GM19468 (cell line): ENCODE measurements around the gene TENM4.

ENCODE experiments used
- ATAC-seq: cut with Tn5 transposase; IDR thresholded peaks from one replicate; pipeline ENCODE4 v1.9.1; 2021; ENCODE audit warnings: mild to moderate bottlenecking, moderate library complexity, moderate number of reproducible peaks; ENCODE audit not compliant: unreplicated experiment; ENCODE audit errors: extremely low read depth

TENM4 gene

DNA sequence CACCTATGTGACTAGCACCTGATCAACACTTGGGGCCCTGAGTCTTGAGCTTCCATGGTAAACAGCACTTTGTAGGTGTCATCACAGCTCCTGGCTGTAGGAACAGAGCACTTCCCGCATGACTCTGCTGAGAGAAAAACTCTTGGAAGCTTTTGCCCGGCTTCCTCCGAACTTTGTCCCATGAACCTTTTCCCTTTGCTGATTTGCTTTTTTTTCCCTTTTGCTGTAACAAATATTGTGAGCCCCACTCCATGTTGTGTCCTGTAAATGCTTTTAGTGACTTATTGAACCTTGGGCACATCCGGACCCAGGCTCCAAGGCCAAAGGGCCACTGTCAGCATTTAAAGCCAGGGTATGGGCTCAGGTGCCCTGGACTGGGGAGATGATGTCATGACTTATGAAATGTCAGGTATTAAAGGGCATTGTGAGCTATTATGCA is 391.1 kb downstream of the TENM4 start:
- no peak for ATAC-seq

GRCh38 chr11:79047980-79048379 is 392.9 kb downstream of the TENM4 start:
- ATAC-seq = no peak

- no peak for ATAC-seq
Measured at GRCh38 chr11:79047321-79047720, 393.5 kb downstream of the TENM4 start.

DNA sequence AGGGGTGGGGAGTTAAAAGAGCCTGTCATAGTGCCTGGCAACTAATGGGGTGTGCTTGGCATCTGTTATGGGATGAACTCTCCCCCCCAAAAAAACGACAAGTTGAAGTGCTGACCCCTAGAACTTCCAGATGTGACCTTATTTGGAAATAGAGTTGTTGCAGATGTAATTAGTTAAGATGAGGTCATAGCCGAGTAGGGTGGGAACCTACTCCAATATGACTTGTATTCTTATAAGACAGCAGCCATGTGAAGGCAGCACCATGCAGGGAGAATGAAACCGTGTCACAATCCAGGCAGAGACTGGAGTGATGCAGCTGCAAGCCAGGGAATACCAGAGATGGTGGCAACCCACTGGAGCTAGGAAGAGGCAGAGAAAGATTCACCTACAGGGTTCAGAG is 394.5 kb downstream of the TENM4 start:
- no peak for ATAC-seq

DNA sequence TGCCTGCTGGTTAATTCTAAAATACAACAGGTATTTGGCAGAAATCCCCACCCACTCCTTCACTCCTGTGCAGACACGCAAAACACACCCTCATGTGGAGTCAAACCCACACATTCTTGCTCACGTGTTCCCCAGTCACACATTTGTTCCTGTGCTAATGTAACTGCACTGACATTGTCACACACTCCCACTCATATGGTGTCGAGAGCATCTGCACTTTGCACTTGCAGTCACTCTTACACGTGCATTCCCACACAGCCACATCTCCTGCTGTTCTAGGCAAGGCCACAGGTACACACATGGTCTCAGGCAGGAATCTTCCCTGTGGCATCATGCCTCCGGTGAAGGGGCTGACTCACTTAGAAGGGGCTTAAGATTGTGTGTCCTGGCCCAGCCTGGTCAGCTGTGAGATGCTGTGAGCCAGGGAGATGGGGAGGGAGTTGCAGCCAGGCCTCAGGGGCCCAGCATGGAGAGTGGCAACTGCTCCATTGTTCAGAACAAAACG is 395.0 kb downstream of the TENM4 start:
- ATAC-seq = no peak

DNA sequence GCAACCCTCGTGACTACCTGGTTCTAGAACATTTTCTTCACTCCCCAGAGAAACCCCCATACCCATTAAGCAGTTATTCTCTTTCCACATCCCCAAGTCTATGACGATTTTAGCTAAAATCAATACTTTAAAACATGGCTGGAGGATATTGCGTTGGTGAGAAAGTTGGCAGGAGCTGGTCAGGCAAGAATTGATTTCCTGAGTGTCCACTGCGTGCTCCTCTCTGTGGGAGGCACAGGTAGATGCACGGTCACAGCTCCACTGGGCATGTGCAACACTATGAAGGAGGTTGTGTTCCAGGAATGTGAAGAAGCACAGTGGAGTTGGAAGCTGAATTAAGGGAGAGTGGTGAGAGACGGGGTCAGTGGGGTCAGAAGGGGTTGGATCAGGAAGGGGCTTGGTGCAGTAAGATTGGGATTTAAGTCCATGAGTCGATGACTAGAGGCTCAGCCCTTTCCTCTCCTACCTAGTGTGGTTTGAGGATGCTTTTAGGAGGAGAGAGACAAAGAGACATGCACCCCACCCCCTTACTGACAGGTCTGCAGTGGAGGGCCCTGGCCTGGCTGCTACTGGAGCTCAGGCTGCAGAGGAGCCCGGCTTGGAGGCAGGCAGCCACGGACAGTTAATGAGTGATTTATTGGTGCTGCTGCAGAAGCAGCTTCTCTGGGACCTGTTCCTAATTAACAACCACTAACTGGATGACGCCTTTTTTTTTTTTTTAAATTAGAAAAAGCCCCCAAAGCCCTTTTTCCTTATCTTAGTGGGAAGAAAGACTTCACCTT is 395.6 kb downstream of the TENM4 start:
- ATAC-seq = no peak

GRCh38 chr11:79044201-79044600 is 396.6 kb downstream of the TENM4 start:
- ATAC-seq = no peak

GRCh38 chr11:79043726-79044125 is 397.1 kb downstream of the TENM4 start:
- ATAC-seq = no peak

DNA sequence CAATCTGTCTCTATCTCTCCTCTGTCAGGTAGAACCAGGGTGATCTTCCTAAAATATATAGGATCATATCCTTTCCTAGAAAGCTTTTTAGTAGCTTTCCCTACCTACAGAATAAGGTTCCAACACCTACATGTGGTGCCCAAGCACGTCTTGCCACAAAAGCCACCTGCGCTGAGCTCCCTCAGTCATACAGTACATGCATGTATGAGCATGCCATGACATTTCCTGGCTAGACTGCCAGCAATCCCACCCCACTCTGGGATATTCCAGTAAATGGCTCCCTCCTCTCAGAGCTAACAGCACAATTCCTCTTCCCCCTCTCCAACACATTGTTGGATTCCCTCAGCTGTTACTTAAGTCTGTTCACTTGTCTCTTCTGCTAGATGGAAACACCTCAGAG is 398.0 kb downstream of the TENM4 start:
- no peak for ATAC-seq

GRCh38 chr11:79040348-79040747 is 400.5 kb downstream of the TENM4 start:
- no peak for ATAC-seq

- ATAC-seq = no peak
Measured at GRCh38 chr11:79039122-79039521, 401.7 kb downstream of the TENM4 start.

- no peak for ATAC-seq
Measured at GRCh38 chr11:79035881-79036280, 404.9 kb downstream of the TENM4 start.

DNA sequence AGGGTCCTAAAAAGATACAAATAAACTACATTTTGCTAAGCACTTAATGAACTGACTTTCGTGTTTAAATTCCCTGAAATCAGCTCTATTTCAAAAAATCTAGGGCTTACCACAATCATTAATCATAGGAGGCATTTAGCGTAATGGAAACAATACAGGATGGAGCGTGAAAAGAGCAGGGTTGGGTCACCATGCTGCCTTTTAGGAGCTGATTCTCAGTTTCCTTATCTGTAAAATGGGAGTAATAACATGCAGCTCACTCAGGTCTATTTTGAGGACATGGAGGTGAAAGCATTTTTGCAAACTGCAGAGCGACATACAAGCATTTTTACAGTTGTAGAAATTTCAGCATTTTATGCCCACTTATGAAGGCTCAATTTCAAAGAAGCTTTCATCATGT is 407.0 kb downstream of the TENM4 start:
- ATAC-seq = no peak

DNA sequence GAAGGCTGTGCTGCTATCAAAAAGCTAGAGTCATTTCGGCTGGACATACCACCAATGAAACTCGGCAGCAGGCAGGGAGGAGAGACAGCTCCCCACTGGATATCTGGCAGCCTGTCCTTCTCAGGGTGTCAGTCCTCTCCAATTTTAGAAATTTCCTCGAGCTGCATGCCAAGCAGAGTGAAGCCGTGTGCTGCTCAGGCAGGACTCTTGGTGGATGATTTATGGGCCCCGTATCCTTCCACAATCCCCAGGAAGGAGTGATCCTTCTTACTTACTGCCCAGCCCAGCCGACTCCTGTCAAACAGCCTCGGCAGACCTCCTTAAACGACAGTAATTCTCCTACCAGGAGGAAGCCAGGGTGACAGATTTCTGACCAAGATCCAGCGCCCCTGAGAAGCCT is 410.4 kb downstream of the TENM4 start:
- ATAC-seq = no peak

GRCh38 chr11:79028225-79028624 is 412.6 kb downstream of the TENM4 start:
- no peak for ATAC-seq

GRCh38 chr11:79026803-79027445 is 413.9 kb downstream of the TENM4 start:
- no peak for ATAC-seq

GRCh38 chr11:79025622-79026021 is 415.2 kb downstream of the TENM4 start:
- no peak for ATAC-seq

GRCh38 chr11:79025097-79025496 is 415.7 kb downstream of the TENM4 start:
- no peak for ATAC-seq

DNA sequence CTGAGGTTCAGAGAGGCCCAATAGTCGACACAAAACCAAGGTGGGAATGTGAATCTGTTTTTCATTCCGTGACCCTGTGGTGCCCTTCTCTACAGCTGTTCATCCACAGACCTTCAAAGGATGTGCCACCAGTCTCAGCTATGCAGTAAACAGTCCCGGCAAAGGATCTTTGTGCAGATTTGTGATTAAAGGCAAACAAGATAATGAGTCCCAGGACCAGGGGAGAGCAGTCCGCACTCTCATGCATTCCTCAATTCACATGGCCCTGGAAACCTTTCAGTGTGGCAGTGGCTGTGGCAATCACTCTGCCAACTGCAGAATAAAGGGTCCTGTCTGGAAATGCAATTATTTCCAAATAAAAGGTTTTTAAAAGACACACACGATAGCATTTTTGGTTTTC is 418.6 kb downstream of the TENM4 start:
- no peak for ATAC-seq

GRCh38 chr11:79021601-79022000 is 419.2 kb downstream of the TENM4 start:
- no peak for ATAC-seq

GRCh38 chr11:79019975-79020374 is 420.9 kb downstream of the TENM4 start:
- ATAC-seq = no peak

DNA sequence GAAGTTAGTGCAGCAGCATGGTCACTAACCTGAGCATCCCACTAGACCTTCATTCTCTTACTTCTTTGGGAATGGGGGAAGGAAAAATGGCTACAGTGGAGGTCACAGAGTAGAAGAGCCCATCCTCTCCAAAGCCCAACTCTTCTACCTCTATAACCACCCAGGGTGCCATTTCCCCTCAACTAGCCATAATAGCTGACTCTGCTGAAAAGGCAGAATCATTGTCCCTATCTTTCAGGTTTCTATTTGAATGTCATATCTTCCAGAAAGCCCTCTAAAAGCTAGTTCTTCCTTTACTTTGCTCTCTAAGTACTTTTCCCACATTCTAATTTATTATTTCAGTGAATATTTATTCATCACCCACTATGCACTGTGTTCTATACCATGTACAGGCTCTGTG is 421.6 kb downstream of the TENM4 start:
- no peak for ATAC-seq
